DOHH2 (cell line): Measurements from ENCODE around the gene E2F6.

ENCODE experiments used
- H3F3A ChIP-seq: fragments of 200-600 bp; sonication (generic), shearing (Covaris generic); 2 replicates; pipeline ENCODE4 v1.6.0; 2016; ENCODE audit warnings: antibody characterized with exemption, mild to moderate bottlenecking; ENCODE audit not compliant: control insufficient read depth, insufficient read depth
- H3K27ac ChIP-seq: fragments of 200-600 bp; sonication (generic); 2 replicates; pipeline ENCODE4 v1.5.1; 2014; ENCODE audit warnings: low read depth, mild to moderate bottlenecking, low read length, moderate library complexity
- H3K27me3 ChIP-seq: fragments of 200-600 bp; sonication (generic); 2 replicates; pipeline ENCODE4 v1.6.1; 2014; ENCODE audit warnings: mild to moderate bottlenecking, low read length, mixed read lengths; ENCODE audit not compliant: control insufficient read depth
- H3K36me3 ChIP-seq: fragments of 200-600 bp; sonication (generic); 2 replicates; pipeline ENCODE4 v1.6.1; 2014; ENCODE audit warnings: mild to moderate bottlenecking, low read length, moderate library complexity, mixed read lengths; ENCODE audit not compliant: control insufficient read depth
- H3K4me1 ChIP-seq: fragments of 200-600 bp; sonication (generic); 2 replicates; pipeline ENCODE4 v1.6.1; 2014; ENCODE audit warnings: mild to moderate bottlenecking, low read length, mixed read lengths; ENCODE audit not compliant: control insufficient read depth
- H3K4me2 ChIP-seq: fragments of 200-600 bp; sonication (generic); 2 replicates; pipeline ENCODE4 v1.6.0; 2014; ENCODE audit warnings: mild to moderate bottlenecking, low read length, moderate library complexity
- H3K4me3 ChIP-seq: fragments of 200-600 bp; sonication (generic); 2 replicates; pipeline ENCODE4 v1.5.1; 2014; ENCODE audit warnings: mild to moderate bottlenecking, low read length, mixed read lengths
- H3K79me2 ChIP-seq: fragments of 200-600 bp; sonication (generic); 2 replicates; pipeline ENCODE4 v1.6.1; 2014; ENCODE audit warnings: mild to moderate bottlenecking, low read length, mixed read lengths; ENCODE audit not compliant: control insufficient read depth
- H3K9me2 ChIP-seq: fragments of 200-600 bp; sonication (generic); replicated peaks from 2 replicates; pipeline ENCODE4 v1.6.1; 2014; ENCODE audit warnings: mild to moderate bottlenecking, low read length, mixed read lengths; ENCODE audit not compliant: control insufficient read depth
- H3K9me3 ChIP-seq: fragments of 200-600 bp; sonication (generic); 2 replicates; pipeline ENCODE4 v1.6.1; 2014; ENCODE audit warnings: antibody characterized with exemption, low read length, mixed read lengths; ENCODE audit not compliant: control insufficient read depth, insufficient read depth
- H4K20me1 ChIP-seq: fragments of 200-600 bp; sonication (generic); 2 replicates; pipeline ENCODE4 v1.6.0; 2014; ENCODE audit warnings: low read depth, mild to moderate bottlenecking, antibody characterized with exemption, low read length, moderate library complexity; ENCODE audit not compliant: control insufficient read depth, insufficient read depth
- CTCF ChIP-seq: fragments of 200-600 bp; sonication (generic); IDR thresholded peaks from one replicate; pipeline ENCODE4 v1.5.1; 2014; ENCODE audit warnings: antibody characterized with exemption, mild to moderate bottlenecking, low read depth, low read length; ENCODE audit not compliant: poor library complexity, severe bottlenecking
- EZH2phosphoT487 ChIP-seq: fragments of 200-600 bp; sonication (generic); IDR thresholded peaks from 2 replicates; pipeline ENCODE4 v1.6.1; 2017; ENCODE audit warnings: borderline replicate concordance, mild to moderate bottlenecking, antibody characterized with exemption, low read length, moderate library complexity, mixed read lengths

E2F6 gene

DNA sequence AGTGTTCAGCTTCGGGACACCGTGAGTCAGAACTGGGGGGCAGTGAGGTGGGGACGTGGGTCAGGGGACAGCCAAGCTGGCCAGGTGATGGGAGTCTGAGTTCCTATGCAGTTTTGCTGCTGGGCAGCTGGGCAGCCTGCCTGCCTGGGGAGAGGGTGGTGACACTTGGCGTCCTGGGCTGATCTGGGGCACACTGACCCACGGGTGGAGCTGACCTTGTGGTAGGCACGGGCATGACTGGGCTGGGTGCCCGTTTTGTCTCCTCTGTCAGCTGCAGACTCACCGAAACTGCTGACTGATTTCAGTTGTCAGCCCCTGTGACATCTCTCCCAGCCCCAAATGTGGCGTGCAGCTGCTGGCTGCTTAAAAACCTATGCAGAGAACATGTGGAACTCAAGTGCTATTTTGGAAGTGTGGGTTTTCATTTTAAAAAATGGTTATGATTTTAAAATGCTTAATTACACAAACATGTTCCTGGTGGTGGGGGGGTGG lies 32.6 kb upstream of the E2F6 start:
- H3K79me2 ChIP-seq = no peaks in the 10 kb centered on the region

DNA sequence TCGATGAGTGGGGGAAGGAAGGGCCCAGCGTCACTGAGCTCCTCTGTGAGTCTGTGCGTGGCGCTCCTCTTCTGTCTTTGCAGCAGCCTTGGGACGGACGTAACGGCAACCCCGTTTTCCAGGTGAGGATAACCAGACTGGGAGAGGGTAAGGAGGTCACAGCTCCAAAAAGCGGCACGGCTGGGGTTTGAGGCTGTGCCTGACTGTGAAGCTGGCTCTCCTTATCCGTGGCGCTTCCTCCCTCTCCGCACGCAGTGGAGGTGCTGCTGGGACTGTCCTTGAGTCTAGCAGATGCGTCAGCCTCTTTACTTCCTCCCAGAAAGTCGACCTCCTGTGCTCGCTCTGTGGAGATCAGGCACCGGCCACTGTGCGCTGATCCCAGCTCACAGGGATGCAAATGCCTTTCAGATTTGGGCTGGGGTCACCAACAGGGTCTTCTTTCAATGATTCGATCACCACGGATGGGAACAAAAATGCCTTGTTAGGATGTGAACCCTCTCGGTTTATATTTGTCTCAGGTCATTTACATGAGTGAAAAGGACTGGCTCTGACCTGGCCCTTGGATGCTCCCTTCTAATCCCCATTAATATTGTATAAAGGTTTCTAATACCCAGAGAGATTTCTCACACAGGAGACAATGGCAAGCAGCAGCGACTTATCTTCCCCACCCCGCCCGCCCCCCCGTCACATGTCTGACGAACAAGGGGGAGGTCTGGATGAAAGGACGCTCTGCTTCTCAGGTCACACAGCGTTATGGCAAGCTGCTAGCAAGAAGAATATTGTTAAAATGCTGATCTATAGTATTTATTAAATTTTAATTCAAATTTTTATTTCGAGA lies 30.1 kb upstream of the E2F6 start:
- no peaks in the 10 kb centered on the region for H3K4me1 ChIP-seq
- TF ChIP-seq CTCF = no peak
- no peak for TF ChIP-seq EZH2phosphoT487
- H3F3A ChIP-seq = no peaks in the 10 kb centered on the region
- no peaks in the 10 kb centered on the region for H3K9me2 ChIP-seq
- H3K4me2 ChIP-seq = no peak overlapping the region
- H3K79me2 ChIP-seq = no peaks in the 10 kb centered on the region
- no peaks in the 10 kb centered on the region for H3K36me3 ChIP-seq
- H3K27me3 ChIP-seq = 0 out of 2 replicates have a peak, but pooled peaks cover 2% of the 10 kb centered on the region
- H3K27ac ChIP-seq = no peak overlapping the region
- H3K9me3 ChIP-seq = no peaks in the 10 kb centered on the region
- H3K4me3 ChIP-seq = no peak overlapping the region
- no peaks in the 10 kb centered on the region for H4K20me1 ChIP-seq

More for the DNA sequence above, 32.6 kb upstream of the E2F6 start:
- no peak overlapping the region for H3K4me3 ChIP-seq
- no peaks in the 10 kb centered on the region for H3K9me2 ChIP-seq
- no peaks in the 10 kb centered on the region for H3K9me3 ChIP-seq
- 0 out of 2 replicates have a peak, but pooled peaks cover 2% of the 10 kb centered on the region for H3K27me3 ChIP-seq
- no peaks in the 10 kb centered on the region for H3K36me3 ChIP-seq
- no peak overlapping the region for H3K27ac ChIP-seq
- no peaks in the 10 kb centered on the region for H4K20me1 ChIP-seq
- H3K4me2 ChIP-seq = no peak overlapping the region
- H3F3A ChIP-seq = no peaks in the 10 kb centered on the region
- TF ChIP-seq EZH2phosphoT487 = no peak
- TF ChIP-seq CTCF = no peak
- H3K4me1 ChIP-seq = no peaks in the 10 kb centered on the region

DNA sequence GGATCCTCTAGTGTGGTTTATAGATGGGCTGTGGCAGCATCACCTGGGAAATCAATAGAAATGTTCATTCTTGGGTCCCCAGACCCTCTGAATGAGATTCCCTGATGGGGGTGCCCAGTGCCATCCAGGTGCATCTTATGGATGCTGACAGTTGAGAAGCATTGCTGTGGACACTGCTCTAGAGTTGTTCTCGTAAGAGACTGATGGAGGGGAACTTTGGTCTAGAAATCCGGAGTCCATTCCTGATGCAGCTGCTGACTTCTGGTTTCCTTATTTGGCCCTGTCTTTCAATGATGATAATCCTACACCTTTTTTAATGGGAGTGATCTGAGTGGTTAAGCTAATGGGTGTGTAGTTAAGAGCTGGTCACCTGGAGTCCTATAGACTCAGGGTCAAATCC lies 28.3 kb upstream of the E2F6 start:
- Histone ChIP-seq H3K4me2 (no peak overlapping the region), H3K9me2 (no peaks in the 10 kb centered on the region), H3K27ac (no peak overlapping the region), H3K27me3 (0 out of 2 replicates have a peak, but pooled peaks cover 2% of the 10 kb centered on the region), H4K20me1 (no peaks in the 10 kb centered on the region), H3F3A (no peaks in the 10 kb centered on the region), H3K4me3 (no peak overlapping the region), H3K36me3 (no peaks in the 10 kb centered on the region), H3K4me1 (no peaks in the 10 kb centered on the region), H3K9me3 (no peaks in the 10 kb centered on the region), H3K79me2 (no peaks in the 10 kb centered on the region)
- TF ChIP-seq EZH2phosphoT487 = no peak
- no peak for TF ChIP-seq CTCF
